Chondrocyte (in vitro differentiated cells): Measurements from ENCODE around the gene WDPCP. TPM values are rescaled to one million over a fixed set of nuclear protein-coding genes. Genes with fewer than 3 reads are reported as not detected.

Experiments used
- DNase-seq: peaks from one replicate; pipeline ENCODE4 v3.0.0; 2021; ENCODE audit warnings: mixed read lengths, low spot score
- H3K27ac Mint-ChIP-seq: one replicate; pipeline ENCODE4 v1.8.0; 2021; ENCODE audit warnings: mild to moderate bottlenecking, moderate library complexity, mixed read lengths; ENCODE audit not compliant: unreplicated experiment
- H3K27me3 Mint-ChIP-seq: 2 replicates; pipeline ENCODE4 v1.8.0; 2021; ENCODE audit warnings: low read depth, mixed read lengths
- H3K36me3 Mint-ChIP-seq: 2 replicates; pipeline ENCODE4 v1.8.0; 2021; ENCODE audit warnings: low read depth, mixed read lengths
- H3K4me1 Mint-ChIP-seq: 2 replicates; pipeline ENCODE4 v1.8.0; 2021; ENCODE audit warnings: low read depth, mild to moderate bottlenecking, mixed read lengths
- H3K4me3 Mint-ChIP-seq: one replicate; pipeline ENCODE4 v1.8.0; 2021; ENCODE audit warnings: mild to moderate bottlenecking, moderate library complexity, mixed read lengths; ENCODE audit not compliant: unreplicated experiment
- H3K9me3 Mint-ChIP-seq: 2 replicates; pipeline ENCODE4 v1.8.0; 2021; ENCODE audit warnings: low read depth, mixed read lengths
- CTCF ChIP-seq: fragments of 200-600 bp; sonication (generic); IDR thresholded peaks from 2 replicates; pipeline ENCODE4 v1.5.0; 2021; ENCODE audit warnings: antibody characterized with exemption, mild to moderate bottlenecking, moderate library complexity
- total RNA-seq: library from RNA; stranded (reverse); gene quantifications from 3 replicates; pipeline ENCODE4 v1.2.1, GENCODE V29; 2021

Gene WDPCP
- total RNA-seq, 1 donor from 2014 or later, result 8.6 TPM

GRCh38 chr2:63539416-63540162, 48.7 kb downstream of the WDPCP start:
- no peak for TF ChIP-seq CTCF
- Mint-ChIP-seq H3K4me1 (peaks cover 7% of the 10 kb centered on the region), H3K9me3 (peaks cover 12% of the 10 kb centered on the region), H3K4me3 (no peak overlapping the region), H3K27me3 (no peaks in the 10 kb centered on the region), H3K36me3 (peaks cover 2% of the 10 kb centered on the region), H3K27ac (no peak overlapping the region)
- DNase-seq, result no peak

- no peak overlapping the region for H3K27ac Mint-ChIP-seq
- peaks cover 16% of the 10 kb centered on the region for H3K9me3 Mint-ChIP-seq
These were observed 49.9 kb downstream of the WDPCP start for GRCh38 chr2:63538390-63538789.

GRCh38 chr2:63537306-63537705, 51.0 kb downstream of the WDPCP start:
- H3K4me3 Mint-ChIP-seq, result no peak overlapping the region
- no peak for DNase-seq

More at GRCh38 chr2:63538390-63538789, 49.9 kb downstream of the WDPCP start:
- Mint-ChIP-seq H3K4me3 (no peak overlapping the region), H3K36me3 (peaks cover 3% of the 10 kb centered on the region), H3K4me1 (peaks cover 7% of the 10 kb centered on the region), H3K27me3 (no peaks in the 10 kb centered on the region)
- no peak for DNase-seq
- no peak for TF ChIP-seq CTCF

GRCh38 chr2:63530704-63531279, 57.5 kb downstream of the WDPCP start:
- H3K9me3 Mint-ChIP-seq, result peaks cover 35% of the 10 kb centered on the region
- TF ChIP-seq CTCF, result no peak

More at GRCh38 chr2:63537306-63537705, 51.0 kb downstream of the WDPCP start:
- Mint-ChIP-seq H3K9me3 (peaks cover 27% of the 10 kb centered on the region), H3K4me1 (peaks cover 7% of the 10 kb centered on the region), H3K27ac (no peak overlapping the region), H3K27me3 (no peaks in the 10 kb centered on the region), H3K36me3 (peaks cover 3% of the 10 kb centered on the region)
- TF ChIP-seq CTCF, result no peak

GRCh38 chr2:63525905-63526304, 62.4 kb downstream of the WDPCP start:
- TF ChIP-seq CTCF, result no peak
- no peaks in the 10 kb centered on the region for H3K27me3 Mint-ChIP-seq
- no peak for DNase-seq
- H3K4me3 Mint-ChIP-seq, result no peak overlapping the region
- H3K36me3 Mint-ChIP-seq, result peaks cover 16% of the 10 kb centered on the region
- H3K4me1 Mint-ChIP-seq, result no peaks in the 10 kb centered on the region
- H3K27ac Mint-ChIP-seq, result no peak overlapping the region
- H3K9me3 Mint-ChIP-seq, result peaks cover 36% of the 10 kb centered on the region

More at GRCh38 chr2:63530704-63531279, 57.5 kb downstream of the WDPCP start:
- H3K27me3 Mint-ChIP-seq, result no peaks in the 10 kb centered on the region
- H3K4me1 Mint-ChIP-seq, result no peaks in the 10 kb centered on the region
- H3K4me3 Mint-ChIP-seq, result no peak overlapping the region
- peaks cover 15% of the 10 kb centered on the region for H3K36me3 Mint-ChIP-seq
- peak; percentile 79 for DNase-seq
- no peak overlapping the region for H3K27ac Mint-ChIP-seq
